ENCODE measurements around the gene LRRC28.
A peak's percentile ranks its signal among the peaks of the same experiment; 100 is the strongest.

The LRRC28 gene

DNA sequence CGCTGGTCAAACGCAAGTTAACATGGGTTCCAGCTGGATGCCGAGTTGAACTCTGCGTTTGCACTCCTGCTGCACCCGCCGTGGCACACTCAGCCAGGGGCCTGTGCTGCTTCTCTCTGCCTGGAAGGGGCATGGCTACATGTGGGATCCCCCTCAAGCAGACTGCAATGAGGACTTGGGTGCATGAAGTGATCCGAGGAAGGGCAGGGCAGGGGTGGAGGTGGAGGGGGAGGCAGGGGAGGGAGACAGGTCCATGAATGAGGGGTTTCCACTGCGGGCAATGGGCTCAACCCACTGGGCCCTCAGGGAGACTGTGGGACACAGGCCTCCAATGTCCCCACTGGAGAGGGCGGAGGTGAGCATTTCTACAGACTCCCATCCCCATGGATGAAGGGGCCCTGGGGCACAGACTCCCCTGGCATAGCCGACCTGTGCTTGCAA, 172.9 kb downstream of the LRRC28 start:
- DNase-seq: no peak

- no peak for DNase-seq
Observed at GRCh38 chr15:99424978-99425656, 173.8 kb downstream of the LRRC28 start.

DNA sequence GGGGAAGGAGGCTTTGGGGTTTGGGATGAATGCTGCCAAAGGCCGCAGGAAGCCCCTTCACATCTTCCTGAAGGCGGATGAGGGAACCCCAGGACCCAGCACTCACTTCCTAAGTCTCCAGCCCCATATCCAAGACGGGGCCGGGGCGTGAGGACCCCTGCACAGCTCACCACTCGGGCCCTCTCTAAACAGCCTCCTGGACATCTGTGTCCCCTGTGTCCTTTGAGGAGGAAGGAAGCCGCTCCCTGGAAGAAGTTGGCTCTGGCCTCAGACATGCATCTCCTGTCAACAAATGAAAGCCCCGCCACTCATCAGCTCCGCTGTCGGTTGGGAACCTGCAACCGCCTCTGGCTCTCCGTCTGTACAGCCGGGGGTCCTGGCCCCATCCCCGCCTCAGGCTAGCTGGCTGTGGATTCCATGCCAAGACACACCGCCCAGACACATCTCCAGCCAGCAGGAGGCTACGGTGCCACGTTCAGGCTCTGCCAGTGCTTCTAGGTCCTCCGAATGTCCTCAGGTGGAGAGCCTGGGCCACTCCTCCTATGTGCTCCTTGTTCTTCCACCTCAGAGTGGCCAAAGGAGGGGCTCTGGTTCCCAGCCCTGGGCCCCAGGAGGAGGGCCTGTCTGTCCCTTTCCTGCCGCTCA, 174.5 kb downstream of the LRRC28 start:
- no peak for DNase-seq

- no peak for DNase-seq
Observed at GRCh38 chr15:99426431-99427105, 175.3 kb downstream of the LRRC28 start.

GRCh38 chr15:99427210-99427609, 175.9 kb downstream of the LRRC28 start:
- no peak for DNase-seq

- no peak for DNase-seq
Observed at GRCh38 chr15:99427668-99428361, 176.5 kb downstream of the LRRC28 start.

DNA sequence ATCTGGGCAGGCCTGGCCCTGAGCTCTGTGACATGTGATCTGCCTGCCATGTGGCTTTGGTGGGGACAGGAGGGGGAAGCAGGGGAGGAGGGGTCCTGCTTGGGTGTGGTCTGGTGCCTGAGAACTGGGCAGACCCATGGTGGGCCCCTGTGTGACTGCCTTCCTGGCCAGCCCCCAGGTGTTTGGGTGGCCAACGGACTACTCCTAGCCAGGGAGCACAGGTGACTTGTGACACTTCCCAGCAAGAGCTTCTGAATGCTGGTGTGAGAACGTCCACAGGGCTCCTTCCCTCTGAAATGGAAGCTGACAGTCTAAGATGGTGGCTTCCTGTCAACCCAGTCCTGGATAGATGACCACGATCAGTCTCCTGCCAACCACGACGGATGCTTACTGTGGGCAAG, 178.4 kb downstream of the LRRC28 start:
- no peak for DNase-seq

- DNase-seq: no peak
Observed at GRCh38 chr15:99430881-99431401, 179.7 kb downstream of the LRRC28 start.

DNA sequence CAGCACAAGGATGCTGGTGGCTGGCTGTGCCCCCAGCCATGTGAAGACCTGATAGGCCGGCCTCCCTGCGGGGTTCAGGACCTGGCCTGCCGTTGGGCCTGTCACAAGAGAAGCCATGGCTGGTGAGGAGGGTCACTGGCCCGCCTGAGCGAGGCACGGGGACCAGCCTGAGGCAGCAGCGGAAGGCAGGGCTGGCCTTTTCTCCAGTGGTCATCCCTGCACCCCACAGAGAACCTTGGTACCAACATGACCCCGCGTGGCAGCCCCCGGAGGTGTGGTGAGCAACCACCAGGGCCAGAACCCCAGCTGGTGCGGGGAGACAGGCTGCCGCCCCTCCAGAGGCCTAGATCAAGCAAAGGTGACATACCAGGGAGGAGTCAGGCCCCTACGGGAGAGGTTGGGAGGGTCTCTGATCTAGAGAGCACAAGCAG, 180.4 kb downstream of the LRRC28 start:
- no peak for DNase-seq

DNA sequence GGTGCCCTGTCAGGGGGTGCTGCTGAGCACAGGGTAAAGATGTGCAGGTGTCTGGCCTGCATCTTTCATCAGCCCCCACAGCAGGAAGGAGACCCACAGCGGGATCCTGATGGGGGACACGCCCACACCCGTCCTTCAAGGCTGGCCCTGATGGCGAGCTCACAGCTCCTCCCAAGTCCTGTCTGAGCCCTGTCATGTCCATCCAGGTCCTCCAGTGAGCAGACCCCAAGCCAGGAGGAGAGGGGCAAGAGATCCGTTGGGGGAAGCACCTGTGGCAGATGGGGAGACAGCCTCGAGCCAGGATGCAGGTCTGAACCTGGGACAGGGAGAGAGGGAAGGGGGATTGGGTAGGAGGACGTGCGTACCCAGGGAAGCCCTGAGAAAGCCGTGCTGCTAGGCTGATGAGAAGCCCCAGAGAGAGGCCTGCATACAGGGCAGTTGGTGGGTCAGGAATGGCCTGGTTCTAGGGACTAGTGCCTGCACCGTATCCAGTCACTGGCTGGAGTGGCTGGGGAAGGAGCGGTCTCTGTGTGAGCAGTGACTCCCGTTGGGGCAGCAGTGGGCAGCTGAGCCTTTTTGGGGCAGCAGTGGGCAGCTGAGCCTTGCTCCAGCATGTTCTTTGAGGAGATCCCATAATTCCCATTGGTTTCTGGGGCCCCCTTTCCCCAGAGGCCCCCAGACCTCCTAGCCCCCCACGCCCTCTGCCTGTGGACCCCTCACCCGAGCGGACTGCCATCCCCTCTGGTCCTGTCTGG, 181.2 kb downstream of the LRRC28 start:
- no peak for DNase-seq

GRCh38 chr15:99433026-99433756, 181.9 kb downstream of the LRRC28 start:
- no peak for DNase-seq

DNA sequence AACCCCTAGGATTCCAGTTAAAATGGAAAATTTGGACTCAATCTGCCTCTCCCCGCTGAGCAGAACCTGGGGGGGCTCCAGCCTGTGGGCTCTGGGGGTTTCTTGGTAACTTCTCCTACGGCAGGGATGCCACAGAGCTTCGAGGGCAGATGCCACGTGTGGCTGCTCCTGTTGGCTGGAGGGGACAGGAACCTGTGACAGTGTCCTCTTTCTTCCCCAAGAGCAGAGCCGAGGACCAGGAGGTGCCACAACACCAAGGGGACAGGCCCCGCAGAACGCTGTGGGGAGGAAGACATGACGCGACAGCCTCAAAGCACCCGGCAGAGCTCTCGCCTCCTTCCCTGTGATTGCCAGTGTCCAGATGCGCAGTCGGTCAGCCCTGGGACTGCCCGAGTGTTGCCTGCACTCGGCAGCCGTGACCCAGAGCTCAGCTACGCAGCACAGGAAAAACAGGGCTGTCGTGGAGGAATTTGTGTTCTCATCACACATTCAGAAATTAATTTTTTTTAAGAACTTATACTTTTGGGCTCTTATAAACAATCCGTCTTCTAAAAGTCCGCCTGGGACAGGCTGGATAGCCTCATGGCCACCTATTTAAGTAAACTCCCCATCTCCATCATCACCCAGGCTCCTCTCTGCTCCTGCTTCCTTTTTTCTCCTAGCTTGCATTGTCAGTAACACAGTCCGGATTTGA, 182.6 kb downstream of the LRRC28 start:
- no peak for DNase-seq

DNA sequence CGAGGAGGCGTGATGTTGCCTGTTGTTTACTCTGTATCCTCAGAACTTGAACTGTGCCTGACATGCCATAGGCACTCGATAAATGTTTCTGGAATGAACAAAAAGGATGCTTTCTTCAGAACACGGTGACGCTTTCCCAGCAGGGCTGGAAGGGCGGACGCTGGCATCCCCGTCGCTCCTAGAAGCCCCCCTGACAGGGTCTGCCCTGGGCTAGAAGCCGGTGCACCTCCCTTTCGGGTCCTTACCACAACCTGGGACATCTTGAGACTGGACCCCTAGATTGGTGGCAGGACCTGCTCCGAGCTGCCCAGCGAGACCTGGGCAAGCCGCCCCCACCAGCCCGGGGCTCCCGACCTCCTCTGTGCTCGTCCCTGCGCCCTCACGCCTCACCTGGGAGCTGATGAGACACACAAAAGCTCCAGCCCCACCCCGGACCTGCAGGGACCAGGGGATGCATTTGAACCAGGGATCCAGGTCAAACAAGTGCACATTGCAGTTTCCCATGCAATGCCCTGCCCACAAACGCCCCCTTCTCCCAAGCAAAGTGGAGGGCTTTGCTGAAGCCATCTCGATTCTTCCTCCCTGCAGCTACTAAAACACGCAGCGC, 183.3 kb downstream of the LRRC28 start:
- no peak for DNase-seq

DNA sequence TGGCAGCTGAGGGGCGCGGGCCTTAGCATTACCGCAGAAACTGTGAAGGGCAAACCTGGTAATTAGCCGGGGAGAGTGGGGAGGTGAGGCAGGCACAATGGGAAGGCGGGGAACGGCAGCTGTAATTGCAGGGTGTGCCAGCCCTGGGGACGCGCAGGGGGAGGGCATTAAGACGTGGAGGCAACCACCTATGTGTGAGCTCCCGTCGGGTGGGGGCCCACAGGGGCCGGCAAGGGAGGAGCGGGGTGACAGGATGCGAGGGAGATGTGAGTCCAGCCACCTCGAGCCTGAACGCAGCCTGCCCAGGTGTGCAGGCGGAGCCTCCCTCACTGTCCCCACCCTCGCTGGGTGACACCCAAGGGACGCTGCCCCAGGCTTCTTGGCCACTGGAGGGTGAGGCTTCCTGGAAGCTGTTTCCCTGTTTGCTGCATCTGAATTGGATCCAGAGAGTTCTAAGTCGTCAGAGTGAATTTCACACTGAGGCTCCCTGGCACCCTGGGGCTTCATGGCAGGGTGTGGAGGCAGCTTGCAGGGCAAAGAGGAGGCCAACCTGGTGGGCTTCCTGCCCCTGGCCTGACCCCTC, 183.9 kb downstream of the LRRC28 start:
- DNase-seq: peak; percentile 92

DNA sequence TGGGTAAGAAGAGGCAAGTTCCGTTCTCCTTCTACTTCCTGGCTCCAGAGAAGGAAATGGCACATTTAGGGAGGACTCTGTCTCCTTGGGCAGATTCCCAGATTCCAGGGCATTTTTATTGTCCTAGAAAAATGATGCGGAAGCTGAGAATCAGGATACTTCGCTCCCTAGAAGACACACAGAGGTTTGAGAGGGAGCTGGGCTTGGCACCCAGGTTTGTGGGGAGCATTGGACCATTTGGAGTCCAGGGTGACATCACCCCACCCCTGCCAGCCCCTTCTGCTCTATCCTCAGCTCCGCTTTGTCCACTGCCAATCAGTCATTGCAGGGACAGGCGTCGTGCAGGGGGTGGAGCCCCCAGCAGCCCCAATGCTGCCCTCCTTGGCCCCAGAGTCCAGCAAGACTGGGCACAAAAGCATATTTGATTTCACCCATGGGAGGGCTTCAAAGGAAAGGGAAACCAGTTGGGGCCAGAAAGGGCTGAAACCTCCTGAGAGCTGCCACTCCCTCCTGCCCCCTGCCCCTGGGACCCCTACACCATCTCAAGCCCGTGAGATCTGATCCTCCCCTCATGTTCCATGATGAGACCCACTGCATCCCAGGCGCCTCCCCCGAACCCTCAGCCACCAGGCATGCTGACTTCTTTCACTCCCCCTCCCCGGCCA, 184.7 kb downstream of the LRRC28 start:
- no peak for DNase-seq

- DNase-seq: no peak
Observed at GRCh38 chr15:99436542-99437314, 185.4 kb downstream of the LRRC28 start.

DNA sequence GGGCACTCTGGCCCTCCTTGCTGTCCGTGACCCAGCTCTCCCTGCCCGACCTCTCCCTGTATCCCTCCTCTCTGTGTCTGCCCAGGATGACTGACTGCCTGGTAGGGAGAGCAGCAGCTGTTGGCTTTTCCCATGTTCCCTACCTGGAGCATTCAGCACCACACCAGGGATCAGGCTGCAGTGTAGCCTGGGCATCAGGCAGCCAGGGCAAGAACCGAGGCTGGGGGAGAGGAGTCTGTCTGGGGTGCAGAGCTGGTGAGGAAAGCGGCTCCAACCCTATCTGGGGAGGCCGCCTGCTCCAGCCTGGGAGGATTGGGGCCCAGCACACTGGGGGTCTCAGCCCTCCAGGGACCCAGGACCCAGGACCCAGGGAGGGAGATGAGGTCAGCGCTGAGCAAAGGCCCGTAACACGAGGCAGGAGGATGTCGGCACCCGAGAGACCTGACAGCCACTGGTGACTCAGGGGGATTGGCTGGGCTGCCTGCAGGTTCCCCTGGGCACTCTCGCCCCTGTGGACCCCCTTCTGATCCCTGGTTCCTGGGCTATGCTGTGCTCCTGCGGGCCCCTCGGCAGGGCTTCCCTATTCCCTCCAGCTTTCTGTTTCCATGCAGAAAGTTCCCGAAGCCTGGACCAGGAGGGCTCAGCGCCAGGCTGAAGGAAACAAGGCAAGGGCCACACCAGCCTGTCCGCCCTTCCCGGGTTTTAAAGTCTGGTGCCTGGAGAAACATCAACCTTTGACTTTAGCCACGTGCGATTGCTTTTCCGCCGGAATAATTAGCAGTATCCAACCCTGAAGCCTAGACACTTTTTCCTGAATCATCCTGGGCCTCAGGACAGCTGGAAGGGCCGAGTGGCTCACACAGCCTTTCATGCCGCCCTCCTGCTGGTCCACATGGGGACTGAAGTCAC, 186.3 kb downstream of the LRRC28 start:
- DNase-seq: no peak

GRCh38 chr15:99438224-99438585, 186.9 kb downstream of the LRRC28 start:
- DNase-seq: no peak

Measured in NCI-H1105 treated with DMSO at 0.1 percent for 48 hours (cell line).